ENCODE data around the gene CEACAM8.
"Not testable (repeated sequence)": the region's sequence is repeated elsewhere in the genome, so short reads cannot be mapped to it uniquely, and the experiment has no call there.

Gene CEACAM8

DNA sequence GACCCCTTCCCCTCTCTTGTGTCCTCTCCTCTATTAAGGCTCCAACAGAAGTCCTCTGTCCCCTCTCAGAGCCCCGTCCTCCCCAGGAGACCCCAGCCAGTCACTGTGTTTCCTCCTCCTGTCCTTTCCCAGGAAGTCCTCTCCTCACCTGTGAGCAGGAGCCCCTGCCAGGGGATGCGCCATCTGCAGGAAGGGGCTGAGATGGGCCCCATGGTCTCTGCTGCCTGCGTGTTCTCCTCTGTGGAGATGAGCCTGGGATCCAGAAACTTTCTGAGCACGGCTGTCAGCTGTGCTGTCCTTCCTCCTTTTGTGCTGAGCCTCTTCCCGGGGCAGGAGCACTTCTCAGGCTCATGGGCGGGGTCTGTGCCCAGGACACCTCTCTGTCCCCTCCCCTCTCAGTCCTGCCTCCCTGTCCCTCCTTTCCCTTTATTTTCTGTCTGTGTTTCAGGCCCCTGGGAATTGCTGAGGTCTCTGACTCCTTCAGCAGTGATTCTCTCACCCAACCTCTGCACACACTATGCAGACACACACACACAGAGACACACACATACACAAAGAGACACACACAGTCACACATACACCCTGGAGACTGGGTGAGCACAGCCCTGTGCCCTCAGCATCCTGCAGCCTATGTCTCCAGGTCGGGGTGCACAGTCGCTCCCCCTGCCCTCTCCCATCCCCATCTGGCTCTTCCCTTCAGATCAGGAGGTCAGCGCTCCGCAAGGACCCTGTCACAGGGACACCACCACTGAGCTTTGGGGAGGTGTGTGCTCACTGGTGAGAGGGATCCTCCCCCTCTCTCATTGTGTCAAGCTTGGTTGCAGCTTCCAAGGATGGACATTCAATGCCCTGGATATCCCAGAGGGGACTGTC lies at the start of gene CEACAM8:
Gene CEACAM8, minus strand, starts transcription at position 308 of the 873 bp plus-strand sequence. Its CDS starts 96 bp downstream, at position 212.
- DNase-seq (ENCODE audit: low spot score) = no peak

DNA sequence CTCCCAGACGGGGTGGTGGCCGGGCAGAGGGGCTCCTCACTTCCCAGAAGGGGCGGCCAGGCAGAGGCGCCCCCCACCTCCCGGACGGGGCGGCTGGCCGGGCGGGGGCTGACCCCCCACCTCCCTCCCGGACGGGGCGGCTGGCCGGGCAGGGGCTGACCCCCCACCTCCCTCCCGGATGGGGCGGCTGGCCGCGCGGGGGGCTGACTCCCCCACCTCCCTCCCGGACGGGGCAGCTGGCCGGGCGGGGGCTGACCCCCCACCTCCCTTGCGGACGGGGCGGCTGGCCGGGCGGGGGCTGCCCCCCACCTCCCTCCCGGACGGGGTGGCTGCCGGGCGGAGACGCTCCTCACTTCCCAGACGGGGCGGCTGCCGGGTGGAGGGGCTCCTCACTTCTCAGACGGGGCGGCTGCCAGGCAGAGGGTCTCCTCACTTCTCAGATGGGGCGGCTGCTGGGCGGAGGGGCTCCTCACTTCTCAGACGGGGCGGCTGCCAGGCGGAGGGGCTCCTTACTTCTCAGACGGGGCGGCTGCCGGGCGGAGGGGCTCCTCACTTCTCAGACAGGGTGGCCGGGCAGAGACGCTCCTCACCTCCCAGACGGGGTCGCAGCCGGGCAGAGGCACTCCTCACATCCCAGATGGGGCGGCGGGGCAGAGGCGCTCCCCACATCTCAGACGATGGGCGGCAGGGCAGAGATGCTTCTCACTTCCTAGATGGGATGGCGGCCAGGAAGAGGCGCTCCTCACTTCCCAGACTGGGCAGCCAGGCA lies 44.8 kb upstream of the CEACAM8 start:
- not testable (repeated sequence) for DNase-seq (ENCODE audit: low spot score)

DNA sequence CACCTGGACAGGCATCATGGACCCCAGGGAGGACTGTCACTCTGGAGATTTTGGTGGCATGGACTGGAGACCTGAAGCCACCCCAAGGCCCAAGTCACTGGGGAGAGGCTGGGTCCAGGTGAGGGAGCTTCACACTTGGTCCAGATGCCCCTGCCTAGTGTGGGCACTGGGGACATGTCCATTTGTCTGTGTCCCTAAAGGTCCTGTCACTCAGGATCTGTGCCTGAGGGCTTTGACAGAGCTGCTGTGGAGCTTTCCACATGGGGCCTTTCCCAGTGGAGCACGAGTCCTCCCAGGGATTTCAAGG lies 40.5 kb upstream of the CEACAM8 start:
- DNase-seq (ENCODE audit: low spot score) = no peak

DNA sequence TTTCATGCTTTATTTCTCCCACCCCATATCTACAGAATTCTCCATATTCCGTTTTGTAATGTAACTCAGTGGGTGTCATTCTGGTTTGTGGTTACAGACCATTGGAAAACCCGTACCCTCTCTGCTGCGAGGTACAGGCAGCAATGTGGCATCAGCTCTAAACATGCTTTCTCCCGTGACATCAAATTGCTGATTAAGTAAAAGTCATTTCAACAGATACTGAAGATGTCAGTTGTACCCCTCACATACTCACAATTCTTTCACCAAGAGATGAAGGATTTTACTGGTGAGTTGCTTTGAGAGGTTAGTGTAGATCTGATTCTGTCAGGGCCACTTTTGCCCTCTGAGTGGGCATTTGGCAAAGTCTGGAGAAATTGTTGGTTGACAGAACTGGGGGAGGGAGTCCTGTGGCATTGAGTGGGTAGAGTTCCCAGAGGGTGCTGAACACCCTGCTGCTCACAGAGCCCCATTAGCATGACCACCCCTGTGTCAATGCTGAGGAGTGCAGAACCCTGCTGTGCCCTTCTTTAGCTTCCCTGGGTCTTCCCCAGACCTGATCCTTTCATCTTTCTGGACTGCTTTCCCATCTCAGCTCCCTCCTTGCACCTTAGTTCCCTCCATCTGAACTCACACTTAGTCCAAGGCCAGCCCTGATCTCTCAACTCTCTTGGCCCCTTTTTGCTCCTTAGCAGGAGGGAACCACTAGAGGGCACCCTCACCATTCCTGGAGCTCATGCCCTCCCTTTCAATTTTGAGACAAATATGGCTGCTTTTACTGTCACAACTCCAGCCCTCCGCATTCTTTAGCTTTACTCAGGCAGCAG lies 39.9 kb upstream of the CEACAM8 start:
- peak; percentile 53 for DNase-seq (ENCODE audit: low spot score)

DNA sequence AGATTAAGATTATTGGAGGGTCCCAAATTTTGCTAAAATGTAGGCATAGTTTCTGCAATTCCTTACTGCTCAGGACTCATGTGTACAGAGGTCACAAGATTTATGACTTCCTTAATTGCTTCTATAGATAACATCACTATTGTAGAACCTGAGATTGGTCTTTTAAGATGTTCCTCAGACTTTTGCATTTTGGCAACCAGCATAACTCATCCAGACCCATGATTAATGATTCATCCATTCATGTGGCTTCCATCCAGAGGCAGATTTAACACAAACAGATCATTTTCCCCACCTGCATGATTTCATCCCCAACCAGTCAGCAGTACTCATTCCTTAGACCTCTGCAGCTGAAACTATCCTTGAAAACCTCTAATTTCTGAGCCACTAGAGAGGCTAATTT lies 34.5 kb upstream of the CEACAM8 start:
- no peak for DNase-seq (ENCODE audit: low spot score)

DNA sequence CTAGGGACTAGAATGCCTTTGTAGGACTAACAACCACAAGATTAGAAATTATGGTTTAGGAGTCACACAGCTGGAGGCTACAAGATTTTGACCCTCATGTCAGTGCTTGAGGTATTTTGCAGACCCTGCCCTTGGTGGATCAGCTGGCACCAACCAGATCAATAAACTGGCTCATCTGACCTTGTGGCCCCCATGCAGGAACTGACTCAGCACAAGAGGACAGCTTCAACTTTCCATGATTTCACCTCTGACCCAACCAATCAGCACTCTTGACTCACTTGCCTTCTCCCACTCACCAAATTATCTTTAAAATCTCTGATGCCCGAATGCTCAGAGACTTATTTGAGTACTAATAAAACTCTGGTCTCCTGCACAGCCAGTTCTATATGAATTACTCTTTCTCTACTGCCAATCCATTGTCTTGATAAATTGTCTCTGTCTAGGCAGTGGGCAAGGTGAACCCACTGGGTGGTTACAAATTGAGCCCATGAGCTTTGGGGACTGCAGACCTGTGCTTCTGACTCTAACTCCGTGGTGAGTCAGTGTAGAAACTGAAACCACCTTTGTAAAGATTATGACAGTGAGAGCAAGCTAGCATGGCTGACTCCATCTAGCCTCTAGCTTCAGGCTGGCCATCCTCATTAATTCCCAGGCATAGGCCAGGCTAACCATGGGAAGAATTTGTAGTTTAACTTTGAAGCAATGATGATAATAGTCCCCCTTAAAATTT lies 33.9 kb upstream of the CEACAM8 start:
- DNase-seq (ENCODE audit: low spot score) = no peak

DNA sequence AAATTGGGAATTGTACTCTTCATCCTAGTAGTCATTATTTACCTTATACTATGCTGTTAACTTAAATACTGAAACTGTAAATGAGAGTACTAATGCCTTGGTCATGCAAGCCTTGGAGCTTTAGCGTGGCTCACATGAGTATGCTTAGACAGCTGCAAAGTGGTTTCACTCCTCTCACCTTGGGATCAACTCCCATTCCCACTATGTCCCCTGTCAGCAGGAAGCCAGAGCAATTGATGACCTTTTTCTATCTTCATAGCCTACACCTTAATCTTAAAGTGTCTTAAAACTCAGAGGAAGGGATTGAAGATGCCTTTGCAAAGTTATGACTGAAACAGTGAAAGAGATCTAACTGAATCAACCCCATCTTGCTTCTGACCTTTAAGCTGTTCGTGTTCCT lies 33.2 kb upstream of the CEACAM8 start:
- no peak for DNase-seq (ENCODE audit: low spot score)

DNA sequence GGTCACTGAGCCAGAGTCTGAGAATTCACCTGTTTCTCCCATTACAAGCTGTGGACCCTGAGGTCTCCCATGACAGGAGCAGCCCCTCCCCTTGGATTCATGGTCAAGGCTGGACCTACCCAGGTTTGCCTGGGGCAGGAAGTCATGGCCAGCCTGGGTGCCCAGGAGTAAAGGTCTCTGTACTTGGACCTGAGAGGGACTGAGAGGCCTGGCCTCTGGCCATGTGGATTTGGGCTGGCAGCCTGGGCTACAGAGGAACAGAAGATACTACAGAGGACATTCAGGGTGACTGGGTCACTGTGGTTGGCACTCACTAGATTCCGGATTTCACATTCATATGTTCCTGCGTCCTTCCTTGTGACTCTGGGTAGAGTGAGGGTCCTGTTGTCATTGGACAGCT lies 31.5 kb upstream of the CEACAM8 start:
- DNase-seq (ENCODE audit: low spot score) = no peak

DNA sequence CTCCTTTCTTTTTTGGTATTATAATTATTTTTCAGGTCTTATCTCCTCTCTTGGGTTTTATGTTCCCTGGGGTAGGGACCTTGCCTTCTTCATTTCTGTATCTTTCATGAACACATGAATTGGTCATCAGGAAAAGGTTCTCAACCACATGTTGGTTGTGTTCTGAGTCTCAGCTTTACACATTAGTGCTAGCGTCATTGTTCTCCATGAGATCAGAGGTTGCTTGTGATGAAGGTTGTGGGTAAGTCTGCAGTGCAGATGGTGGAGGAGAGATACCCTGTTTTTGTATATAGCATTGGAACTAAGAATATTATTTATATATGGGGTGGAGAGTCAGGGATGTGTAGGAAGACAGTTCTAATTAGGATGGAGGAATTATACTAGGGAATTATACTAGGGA lies 24.5 kb upstream of the CEACAM8 start:
- no peak for DNase-seq (ENCODE audit: low spot score)

DNA sequence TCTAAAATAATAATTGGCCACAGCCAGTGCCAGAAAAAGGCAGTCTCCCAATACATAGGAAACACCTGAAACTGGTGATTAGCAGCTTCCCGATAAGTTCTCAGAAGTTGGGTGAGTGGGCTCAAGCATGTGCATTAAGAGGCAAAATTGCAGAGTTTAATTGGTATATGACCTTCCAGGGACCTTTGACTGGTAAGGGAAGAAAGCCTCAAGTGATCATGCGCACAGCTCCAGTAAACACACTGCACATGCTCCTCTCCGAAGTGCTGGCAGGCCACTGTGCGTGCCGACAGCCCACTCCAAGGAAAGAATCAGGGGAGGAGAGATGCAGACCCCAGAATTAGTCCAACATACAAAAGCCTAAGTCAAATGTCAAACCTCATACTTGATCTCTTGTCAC lies 18.9 kb upstream of the CEACAM8 start:
- DNase-seq (ENCODE audit: low spot score) = no peak

DNA sequence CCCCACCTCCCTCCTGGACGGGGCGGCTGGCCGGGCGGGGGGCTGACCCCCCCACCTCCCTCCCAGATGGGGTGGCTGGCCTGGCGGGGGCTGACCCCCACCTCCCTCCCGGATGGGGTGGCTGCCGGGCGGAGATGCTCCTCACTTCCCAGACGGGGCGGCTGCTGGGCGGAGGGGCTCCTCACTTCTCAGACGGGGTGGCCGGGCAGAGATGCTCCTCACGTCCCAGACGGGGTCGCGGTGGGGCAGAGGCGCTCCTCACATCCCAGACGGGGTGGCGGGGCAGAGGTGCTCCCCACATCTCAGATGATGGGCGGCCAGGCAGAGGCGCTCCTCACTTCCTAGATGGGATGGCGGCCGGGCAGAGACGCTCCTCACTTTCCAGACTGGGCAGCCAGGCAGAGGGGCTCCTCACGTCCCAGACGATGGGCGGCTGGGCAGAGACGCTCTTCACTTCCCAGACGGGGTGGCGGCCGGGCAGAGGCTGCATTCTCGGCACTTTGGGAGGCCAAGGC lies 15.7 kb upstream of the CEACAM8 start:
- DNase-seq (ENCODE audit: low spot score) = not testable (repeated sequence)

DNA sequence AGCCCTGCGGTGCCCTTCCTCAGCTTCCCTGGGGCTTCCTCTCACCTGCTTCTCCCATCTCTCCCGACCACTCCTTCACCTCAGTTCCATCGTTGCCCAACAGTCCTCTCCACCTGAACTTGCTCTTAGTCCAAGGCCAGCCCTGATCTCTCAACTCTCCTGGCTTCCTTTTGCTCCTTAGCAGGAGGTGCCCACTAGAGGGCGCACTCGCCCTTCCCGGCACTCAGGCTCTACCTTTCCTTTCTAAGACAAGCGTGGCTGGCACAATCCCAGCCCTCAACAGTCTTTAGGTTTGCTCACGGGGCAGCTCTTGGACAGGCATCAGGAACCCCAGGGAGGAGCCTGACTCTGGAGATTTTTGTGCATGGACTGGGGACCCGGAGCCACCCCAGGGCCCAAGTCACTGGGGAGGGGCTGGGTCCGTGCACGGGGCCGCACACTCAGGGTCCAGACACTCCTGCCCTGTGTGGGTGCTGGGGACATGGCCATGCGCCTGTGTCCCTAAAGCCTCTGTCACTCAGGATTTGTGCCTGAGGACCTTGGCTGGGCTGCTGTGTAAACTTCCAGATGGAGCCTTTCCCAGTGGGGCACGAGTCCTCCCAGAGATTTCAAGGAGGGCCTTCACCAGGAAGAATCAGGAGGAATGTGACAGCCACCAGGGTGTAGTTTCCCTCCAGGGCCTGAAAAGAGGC lies 12.1 kb upstream of the CEACAM8 start:
- peak; percentile 57 for DNase-seq (ENCODE audit: low spot score)

DNA sequence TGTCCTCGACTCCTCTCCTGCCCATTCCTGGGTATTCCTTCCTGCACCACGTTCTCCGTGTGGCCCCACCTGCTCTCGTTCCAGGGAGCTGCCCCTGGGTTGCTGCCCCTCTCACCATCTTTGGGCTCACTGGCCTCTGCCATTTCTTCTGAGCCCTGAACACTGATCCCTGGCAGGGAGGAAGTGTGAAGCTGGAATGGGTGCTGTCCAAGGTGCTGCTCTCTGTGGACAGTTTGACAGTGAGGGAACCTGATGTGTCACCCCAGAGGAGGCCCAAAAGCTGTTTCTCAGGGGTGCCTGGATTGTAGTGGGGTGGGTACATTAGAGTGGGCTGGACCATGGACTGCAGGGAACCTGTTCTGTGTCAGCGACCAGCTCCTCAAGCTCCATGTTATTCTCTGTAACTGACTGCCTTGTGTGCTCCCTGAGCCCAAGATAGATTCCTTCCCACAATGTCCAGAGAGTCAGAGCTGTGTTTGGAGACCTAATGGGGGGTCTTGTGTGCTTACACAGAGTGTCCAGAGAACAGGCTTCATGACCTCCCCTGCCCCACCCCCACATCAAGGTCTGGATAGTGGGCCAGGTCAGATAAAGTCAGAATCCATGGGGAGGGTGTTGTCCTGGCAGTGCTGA lies 7.2 kb upstream of the CEACAM8 start:
- DNase-seq (ENCODE audit: low spot score) = peak; percentile 13

DNA sequence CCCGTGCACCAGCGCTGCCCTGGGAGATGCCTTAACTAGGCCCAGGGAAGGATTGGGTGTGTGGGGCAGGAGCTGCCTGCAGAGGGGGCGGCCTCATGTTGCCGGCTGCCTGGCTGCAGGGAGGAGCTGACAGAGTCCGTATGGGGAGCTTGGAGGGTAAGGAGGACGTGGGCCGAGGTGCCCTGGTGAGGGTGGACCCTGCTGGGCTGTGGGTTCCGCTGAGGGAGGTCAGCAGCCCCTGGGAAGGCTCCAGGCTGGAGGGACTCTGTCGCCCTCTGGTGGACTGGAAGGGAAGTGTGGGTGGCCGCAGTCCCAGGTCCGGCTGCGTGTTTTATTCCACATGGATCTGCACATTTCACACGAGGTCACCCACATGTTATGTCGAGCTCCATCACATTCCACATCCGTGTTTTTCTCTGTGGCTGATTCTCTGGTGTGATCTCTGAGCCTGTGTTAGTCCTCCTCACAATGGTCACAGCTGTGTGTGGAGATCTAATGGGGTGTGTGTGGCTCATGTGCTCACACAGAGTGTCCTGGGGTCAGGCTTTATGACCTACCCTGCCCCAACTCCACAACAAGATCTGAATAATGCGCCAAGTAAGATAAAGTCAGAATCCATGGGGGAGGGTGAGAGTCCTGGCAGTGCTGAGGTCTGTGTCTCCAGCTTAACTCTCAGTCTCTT lies 1.8 kb upstream of the CEACAM8 start:
- DNase-seq (ENCODE audit: low spot score) = peak; percentile 26

DNA sequence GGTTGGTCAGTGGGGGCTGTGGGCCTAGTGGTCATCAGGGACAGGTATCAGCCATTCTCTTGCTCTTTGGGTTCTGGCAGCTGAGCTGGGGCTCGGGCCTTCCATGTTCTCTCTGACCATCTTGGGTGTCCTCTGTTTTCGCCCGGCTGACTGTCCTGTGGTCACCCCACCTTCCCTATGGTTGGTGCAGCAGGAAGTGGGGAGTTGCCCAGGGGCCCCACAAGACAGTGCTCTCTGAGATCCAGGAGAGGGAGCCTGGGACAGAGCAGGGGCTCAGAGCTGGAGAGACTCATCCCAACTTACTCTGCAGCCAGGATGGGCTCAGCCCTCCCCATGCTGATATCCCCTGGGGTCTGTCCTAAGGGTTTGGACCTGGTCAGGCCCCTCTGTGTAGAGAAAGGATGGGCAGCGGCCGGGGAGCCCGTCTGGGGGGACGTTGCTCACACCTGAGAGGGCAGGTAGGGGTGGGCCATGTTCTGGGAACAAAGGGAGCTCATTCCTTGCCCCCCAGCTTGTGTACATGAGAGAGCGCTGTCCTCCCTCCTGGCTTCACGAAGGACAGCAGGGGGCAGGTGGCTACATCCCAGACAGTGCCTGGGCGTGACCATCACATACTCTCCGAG lies 937 bp upstream of the CEACAM8 start:
- DNase-seq (ENCODE audit: low spot score) = no peak

DNA sequence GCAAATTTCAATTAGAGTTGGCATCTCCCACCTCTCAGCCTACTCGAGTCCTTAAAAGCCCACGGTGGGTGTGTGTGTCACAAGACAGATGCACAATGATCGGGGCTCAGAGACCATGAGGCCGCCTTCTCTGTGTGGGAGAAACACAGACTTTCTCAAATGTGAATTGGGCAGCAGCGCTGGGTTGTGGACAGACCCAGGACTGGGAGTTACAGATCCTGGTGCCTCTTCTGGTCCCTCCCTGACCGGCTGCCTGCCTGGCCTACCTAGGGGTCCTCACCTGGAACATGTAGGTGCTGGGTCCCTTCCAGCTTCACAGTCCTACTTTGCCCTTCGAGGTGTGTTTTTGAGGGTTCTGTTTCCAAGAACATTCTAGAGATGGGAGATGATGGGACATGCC lies 4.9 kb downstream of the CEACAM8 start:
- no peak for DNase-seq (ENCODE audit: low spot score)

DNA sequence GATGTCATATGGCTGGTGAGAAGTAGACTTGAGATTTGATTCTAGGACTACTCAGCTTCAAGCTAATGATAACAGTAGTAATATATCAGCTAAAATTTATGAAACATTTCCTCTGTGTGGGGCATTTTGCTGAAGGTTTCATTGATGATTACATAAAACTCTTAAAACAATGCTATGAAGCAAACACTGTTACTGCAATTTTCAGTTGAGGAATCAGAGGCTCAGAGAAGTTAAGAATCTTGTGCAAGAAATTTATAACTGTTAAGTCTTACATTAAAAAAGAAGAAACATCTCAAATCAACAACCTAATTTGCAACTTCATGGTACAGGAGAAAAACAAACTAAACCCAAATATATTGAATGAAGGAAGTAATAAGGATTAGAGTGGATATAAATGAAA lies 10.3 kb downstream of the CEACAM8 start:
- DNase-seq (ENCODE audit: low spot score) = no peak

DNA sequence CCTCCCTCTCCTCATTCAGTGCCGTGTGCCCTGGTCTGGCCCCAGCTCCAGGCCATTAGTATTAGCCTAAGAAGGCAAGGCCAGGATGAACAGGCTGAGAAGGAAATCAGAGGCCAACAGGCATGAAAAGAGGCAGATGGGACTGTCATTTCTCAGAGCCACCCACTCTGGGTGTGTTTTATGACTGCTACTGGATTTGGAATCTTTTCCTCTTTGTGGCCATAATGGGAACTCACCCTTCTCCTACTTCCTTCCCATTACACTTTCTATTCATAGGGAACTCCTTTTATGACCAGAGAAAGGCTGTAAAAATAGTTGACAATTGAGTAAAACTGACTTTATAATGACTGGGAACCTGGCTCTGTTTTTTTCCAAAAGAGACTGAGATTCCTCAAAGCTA lies 17.7 kb downstream of the CEACAM8 start:
- no peak for DNase-seq (ENCODE audit: low spot score)

DNA sequence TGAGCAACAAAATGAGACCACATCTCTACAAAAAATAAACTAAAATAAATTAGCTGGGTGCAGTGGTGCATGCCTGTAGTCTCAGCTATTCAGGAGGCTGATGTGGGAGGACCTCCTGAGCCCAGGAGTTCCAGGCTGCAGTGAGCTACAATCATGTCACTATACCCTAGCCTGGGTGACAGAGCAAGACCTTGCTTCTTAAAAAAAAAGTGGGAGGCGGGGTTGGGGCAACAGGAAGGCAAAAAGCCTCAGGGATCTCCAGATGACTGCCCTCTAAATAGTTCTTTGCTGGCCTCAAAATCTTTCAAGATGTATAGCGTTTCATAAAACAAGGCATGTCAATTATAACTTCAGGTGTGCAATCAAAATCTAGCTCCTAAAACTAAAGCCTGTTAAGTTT lies 18.5 kb downstream of the CEACAM8 start:
- DNase-seq (ENCODE audit: low spot score) = no peak

DNA sequence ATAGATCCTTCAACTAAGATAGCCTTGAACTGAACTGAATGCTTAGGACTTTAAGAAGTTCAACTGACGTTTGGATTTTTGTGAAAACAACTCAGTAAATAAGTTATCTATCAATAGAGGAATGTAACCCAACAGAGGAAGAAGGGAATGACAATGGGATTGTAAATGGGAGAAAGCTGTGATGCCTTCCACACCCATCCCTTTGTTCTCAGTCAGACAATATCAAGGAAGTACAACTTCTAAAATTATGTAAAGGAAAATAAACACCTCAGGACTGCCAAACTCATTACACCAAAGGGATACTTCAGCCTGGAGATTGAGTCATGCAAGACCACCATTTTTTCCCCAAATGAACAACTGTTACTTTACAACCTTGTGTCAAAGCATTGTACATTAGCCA lies 21.1 kb downstream of the CEACAM8 start:
- no peak for DNase-seq (ENCODE audit: low spot score)
